HG02870 (cell line): ENCODE measurements around the gene KCND3.

Experiments used
- ATAC-seq: cut with Tn5 transposase; IDR thresholded peaks from one replicate; pipeline ENCODE4 v1.9.1; 2021; ENCODE audit warnings: mild to moderate bottlenecking, moderate library complexity; ENCODE audit not compliant: unreplicated experiment

Gene KCND3

DNA sequence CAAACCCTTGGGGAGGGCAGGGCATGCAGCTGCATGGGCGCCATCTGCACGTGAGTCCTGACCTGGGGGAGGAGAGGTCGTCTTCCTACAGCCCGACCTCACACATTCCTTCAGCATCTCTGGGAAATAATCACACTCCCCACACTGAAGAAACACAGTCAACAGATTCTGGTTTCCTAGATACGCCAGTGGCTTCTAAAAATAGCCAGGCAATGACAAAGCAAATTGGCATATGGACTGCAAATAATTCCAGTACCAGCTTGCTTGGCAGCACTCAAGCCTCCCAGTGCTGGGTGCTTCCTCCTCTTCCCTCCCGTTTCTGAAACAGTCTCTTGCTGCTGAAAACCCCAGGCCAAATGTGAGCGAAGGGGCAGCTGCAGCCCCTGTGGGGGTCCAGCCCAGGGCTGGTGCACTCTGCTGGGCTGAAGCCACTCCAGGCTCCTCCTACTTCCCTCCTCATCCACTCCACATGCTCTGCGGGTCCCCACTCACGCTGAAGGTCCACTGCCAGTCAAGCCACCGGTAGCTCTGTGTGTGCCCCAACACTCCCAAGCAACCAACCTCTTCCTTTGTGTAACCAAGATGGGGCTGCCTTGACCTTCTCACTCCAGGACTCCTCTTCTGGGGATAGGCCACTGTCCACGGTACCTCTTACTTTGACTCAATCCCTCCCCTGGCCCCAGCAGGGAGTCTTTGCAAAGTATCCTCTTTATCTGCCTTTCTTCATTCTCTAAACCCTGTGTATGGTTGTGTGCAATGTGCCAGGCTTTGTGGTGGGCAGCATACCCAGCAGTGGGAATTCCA is 69.0 kb downstream of the KCND3 start:
- ATAC-seq: no peak

GRCh38 chr1:111911776-111912515 is 77.5 kb downstream of the KCND3 start:
- no peak for ATAC-seq

- ATAC-seq: no peak
These were observed 78.4 kb downstream of the KCND3 start for GRCh38 chr1:111911061-111911460.

DNA sequence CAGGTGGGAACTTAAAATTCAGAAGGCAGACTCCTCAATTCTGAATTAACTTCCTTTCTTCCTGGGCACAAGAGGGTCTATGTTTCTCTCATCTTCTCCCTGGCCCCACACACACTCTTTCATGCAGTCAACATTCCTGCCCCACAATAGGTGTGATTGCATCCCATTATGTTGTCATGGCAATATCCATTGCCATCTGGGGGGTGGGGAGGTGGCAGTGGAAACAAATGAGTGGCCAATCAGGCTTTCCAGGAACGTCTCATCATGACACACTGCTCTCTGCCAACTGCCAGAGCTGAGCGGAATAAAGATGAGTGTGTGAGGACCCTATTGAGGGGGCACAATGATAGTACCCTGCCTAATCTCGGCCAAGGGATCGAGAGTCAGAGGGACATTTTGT is 80.4 kb downstream of the KCND3 start:
- no peak for ATAC-seq

DNA sequence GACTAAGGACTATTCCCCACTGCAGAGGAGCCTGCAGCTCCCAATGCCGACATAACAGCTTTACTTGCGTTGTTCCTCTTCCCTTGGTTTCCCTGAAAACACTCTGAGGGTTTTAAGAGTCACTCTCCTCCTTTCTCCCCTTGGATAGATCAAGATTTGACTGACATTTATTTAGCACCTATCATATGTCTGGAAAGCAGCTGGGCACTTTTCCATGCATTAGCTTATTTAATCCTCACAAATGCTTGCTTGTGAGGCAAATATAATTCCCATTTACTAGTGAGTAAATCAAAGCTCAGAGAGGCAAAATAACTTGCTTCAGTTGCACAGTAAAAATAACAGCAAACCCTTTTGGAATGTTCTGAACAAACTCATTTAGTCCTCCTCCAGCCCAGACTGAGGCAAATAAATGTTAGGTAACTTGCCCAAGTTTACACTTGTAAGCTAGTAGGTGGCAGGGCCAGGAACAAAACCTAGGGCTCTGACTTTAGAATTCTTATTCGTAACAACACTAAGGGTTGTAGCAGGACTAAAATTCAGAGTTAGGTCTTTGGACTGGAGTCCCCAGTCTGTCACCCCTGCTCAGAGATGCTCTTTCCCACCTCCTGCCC is 81.4 kb downstream of the KCND3 start:
- no peak for ATAC-seq

- ATAC-seq: no peak
These were observed 82.1 kb downstream of the KCND3 start for GRCh38 chr1:111907321-111907720.

- no peak for ATAC-seq
These were observed 82.7 kb downstream of the KCND3 start for GRCh38 chr1:111906816-111907215.

GRCh38 chr1:111906111-111906510 is 83.4 kb downstream of the KCND3 start:
- no peak for ATAC-seq

DNA sequence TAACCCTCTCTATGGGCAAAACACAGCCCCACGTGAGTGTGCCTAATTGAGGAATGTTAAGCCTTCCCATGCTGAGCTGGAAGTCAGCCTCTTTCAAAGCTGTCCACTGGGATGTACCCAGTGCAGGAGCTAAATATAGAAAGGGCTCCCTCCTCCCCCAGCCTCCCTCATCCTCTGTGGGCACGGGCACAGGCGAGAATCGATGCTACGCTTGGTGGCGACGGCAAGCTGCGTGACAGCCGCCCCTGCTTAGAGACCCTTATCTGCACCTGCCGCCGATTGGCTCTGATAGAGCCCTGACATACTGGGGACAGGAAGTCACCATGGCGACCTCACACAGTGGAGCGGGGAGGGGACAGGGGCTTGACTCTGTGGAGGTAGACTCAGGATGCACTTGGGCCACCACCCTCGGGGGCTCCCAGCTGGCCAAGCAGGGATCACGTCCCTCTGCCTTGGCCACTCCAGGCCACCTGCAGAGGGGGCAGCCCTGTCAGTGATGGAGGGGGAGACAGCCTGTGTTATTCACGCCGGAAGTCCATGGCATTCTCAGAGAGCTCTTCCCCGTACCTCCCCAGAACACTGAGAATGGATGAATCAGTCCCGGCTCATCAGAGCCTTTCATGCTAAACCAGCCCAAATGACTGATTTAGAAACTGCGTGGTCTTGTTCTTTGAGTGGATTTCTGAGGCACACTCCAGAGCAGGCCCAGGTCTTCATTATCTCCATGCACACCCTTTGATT is 84.8 kb downstream of the KCND3 start:
- ATAC-seq: no peak

GRCh38 chr1:111903871-111904449 is 85.5 kb downstream of the KCND3 start:
- ATAC-seq: no peak

DNA sequence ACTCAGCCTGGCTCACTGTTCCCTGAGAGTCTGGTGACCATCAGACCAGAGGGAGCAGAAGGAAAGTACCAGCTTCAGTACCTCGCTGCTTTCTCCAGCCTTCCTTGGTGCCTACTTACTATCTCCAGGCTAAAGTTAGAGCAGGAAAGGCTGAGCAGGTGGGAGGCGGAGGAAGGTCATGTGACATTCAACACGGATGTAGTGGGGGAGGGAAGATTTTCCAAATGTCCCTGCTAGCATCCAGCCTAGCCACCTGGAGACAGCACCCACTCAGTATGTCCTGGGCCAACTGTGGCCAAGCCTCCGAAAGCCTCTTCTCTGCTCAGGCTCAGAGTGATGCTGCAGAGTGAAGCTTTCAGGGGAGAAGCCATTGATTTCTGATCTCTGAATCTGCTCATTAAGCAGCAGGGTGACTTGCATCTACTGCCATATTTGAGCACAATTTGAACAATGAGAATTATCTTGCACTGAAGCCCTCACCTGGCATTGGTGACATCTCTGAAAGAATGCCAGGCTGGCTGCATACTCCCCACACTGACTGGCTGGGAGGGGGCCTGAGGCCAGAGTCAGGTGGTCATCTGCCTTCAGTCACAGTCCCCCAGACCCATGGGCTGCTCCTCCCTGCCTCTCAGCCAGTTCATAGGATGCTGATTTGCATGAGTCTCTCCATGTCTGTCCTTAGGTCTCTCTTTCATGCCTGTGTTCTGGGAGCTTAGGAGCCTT is 86.2 kb downstream of the KCND3 start:
- ATAC-seq: no peak

- no peak for ATAC-seq
These were observed 94.0 kb downstream of the KCND3 start for GRCh38 chr1:111895469-111895868.

GRCh38 chr1:111895017-111895416 is 94.5 kb downstream of the KCND3 start:
- ATAC-seq: no peak

GRCh38 chr1:111894497-111894896 is 95.0 kb downstream of the KCND3 start:
- no peak for ATAC-seq

DNA sequence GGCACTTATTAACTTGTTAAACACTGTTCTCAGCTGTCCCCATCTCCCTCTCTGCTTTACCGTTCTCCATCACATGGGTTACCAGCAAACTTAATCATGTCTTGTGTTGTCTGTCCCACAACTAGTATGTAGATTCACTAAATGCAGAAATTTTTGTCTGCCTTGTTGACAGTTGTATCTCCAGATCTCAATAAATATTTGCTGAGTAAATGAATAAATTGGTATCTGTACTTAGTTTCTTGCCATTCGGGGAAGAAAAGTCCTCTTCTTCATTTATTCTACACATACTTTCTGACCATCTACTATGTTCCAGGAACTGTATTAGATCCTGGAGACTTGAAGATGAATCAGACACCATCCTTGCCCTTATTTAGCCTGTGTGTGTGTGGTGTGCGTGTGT is 97.9 kb downstream of the KCND3 start:
- no peak for ATAC-seq

DNA sequence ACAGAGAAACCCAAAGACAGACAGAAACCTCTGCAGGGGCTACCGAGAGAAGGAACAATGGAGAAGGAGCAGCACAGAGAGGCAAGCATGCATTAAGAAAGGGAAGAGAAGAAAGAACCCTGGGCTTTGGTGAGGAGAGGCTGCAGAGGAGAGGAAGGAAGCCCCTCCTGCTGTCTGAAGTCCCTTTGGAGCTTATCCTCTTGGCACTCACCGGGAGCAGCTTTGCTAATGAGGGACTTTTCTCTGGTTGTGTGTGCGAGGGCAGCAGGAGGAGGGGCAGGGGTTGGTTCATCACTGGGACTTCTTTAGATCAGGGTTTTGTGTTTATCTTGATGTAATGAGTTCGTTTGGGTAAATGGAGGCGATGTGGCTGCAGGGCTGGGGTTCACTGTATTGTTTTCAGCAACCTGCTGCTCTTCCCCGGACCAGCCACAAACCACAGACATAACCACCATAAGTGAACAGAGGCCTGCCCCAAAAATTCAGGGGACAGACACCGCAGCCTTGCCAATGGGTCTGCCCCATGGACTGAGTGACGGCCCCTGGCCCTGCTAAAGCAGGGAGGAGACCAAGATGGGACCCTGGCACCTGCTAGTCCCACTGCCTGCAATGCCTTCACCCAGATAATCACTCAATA is 100.6 kb downstream of the KCND3 start:
- ATAC-seq: no peak

GRCh38 chr1:111887875-111888274 is 101.6 kb downstream of the KCND3 start:
- ATAC-seq: no peak

DNA sequence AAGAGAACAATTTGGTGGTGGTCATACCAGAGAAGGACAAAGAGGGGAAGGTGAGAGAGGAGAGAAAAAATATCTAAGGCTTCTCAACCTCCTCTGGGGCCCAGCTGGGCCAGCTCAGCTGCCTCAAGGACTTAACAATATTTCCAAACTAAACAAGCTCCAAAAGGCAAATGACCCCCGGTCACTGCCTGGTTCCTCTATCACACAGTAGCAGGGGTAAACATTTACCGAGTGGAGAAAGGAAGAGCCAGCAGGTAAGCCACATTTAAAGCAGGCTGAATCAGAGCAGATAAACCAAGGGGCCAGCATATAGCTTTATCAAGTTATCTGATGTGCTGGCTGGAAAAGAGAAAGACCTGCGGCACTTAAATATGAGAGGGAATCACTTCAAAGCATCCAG is 102.1 kb downstream of the KCND3 start:
- ATAC-seq: no peak

DNA sequence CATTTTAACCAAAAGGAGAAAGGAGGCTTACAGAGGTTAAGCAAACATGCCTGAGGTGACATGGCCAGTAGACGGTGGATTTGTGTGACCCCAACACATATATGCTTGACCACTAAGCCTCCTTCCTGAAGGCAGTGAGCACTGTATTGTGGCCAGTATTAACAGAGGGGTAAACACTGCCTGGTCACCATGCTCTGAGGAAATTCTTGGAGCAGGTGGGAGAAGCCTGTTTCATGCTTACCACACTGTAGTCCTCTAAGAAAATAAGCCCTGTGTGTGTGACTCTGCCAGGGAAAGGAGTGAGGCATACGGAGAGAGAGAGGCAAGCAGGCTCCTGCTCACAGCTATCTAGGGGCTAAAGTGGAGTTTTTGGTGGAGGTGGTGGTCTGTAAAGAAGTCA is 102.7 kb downstream of the KCND3 start:
- ATAC-seq: no peak
